ENCODE measurements around the gene TSBP1.
A peak's percentile ranks its signal among the peaks of the same experiment; 100 is the strongest.

Gene TSBP1, protein sequence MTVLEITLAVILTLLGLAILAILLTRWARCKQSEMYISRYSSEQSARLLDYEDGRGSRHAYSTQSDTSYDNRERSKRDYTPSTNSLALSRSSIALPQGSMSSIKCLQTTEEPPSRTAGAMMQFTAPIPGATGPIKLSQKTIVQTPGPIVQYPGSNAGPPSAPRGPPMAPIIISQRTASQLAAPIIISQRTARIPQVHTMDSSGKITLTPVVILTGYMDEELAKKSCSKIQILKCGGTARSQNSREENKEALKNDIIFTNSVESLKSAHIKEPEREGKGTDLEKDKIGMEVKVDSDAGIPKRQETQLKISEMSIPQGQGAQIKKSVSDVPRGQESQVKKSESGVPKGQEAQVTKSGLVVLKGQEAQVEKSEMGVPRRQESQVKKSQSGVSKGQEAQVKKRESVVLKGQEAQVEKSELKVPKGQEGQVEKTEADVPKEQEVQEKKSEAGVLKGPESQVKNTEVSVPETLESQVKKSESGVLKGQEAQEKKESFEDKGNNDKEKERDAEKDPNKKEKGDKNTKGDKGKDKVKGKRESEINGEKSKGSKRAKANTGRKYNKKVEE

DNA sequence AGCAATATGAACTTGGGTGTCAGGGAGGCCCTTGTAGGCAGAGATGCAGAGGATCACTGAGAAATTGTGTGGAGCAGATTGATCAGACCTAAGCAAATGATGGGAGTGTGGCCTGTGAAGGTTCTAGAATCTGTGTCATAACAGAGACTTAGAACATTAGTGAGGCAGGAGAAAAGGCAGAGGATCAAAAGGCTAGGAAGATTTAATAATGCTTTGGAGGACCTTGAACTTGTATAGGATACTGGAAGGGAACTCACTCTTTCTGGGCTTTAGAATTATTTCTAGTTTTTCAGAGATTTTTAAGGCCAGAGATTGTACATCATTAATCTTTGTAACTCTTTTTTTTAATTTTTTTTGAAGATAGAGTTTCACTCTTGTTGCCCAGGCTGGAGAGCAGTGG, at the start of gene TSBP1:
Gene TSBP1 (minus strand): TSS at position 101 of the 400 bp plus-strand sequence. CDS start 197 bp downstream, outside the sequence.
- no peak for DNase-seq

DNA sequence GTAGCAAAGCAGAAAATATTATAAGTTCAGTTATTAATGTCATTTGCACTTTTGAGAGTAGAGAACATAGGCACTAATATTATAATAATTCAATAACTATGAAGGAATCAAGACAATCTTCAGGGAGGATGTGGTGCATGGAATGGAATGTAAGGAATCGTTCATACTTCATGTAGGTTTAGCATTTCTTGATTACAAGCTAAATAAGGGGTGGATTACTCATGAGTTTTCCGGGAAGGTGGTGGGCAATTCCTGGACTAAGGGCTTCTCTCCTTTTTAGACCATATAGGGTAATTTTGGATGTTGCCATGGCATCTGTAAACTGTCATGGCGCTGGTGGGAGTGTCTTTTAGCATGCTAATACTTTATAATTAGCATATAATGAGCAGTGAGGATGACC, 44.3 kb upstream of the TSBP1 start:
- DNase-seq: no peak

DNA sequence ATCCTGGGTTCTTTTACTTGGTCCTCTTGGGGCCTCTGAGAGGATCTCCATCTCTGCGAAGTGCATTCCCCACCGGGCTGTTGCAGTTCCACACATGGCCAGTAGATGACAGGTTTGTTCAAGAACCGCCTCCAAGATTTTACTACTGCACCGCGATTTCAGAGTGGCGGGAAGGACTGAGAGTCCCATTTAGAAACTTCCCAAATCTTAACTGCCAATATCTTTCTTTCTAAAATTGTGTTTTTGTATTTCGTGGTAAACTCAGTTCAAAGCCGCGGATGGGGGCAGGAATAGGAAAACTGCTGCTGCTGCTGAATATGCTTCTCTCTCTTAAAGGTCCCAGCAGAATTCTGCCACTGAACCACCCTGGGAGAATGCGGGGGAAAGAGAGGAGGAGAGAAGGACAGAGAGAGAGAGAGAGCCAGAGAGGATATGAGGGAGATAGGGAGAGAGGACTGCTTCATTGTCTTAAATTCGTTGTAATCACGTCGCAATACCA, 43.9 kb upstream of the TSBP1 start:
- peak; percentile 85 to 92 (median 87) for DNase-seq

DNA sequence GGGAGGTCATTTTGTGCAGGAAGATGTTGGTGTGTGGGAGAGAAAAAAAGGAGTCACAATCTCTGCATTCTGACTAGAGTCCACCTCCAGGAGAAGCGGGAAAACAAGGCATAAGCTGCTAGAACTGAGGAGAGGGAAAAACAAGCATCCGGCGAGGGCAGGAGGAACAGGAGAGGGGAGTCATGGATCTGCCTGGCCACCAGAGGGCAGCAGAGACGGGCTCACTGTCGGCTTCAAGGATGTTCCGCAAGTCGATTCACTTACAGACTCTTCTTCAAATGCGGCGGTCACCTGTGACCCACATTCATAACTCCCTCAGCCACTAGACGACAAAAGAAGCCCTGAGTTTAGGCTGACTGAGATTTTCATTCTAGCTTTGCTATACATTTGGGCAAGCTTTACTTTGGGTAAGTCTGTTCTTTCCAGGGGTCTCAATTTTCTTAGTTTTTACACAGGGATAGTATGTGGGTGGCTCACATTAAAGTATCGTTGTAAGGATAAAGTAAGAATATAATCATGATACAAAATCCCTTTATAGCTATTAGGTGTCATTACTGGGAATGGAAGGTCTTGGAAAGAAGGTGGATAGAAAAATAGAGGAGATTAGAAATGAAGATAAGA, 41.8 kb upstream of the TSBP1 start:
- DNase-seq: peak; percentile 77 to 87 (median 81)

DNA sequence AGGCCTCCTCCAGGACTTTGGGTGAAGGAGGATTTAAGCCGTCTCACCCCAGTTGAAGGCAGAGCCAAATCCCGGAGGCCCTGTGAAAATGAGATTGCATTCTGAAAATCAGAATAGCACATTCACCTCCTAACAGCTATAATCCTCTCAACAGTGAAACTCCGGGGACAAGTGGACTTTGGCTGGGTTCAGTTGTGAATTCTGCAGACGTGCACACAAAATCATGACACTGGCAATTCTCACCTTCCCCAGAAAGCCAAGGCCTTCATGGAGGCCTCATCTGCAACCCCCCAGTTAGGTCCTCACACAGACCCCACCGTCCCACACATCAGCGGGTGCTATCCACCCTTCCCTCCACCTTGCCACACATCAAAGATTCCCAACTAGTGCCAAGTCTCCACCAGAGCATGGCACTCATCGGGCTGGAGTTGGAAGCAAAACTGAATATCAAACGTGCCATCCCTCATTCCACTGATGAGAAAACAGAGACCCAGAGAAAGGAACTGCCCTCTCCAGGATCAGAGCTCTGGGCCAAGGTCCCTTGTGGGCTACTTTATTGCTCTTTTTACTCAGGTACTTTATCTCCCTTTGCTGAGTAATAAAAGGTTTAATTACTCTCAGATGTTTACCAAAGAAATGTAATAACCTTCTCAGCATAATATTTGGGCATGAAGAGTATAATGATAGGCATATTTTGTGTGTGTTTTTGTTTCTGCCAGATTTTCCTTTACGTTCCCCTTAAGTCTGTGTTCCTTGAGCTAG, 40.0 kb upstream of the TSBP1 start:
- no peak for DNase-seq

DNA sequence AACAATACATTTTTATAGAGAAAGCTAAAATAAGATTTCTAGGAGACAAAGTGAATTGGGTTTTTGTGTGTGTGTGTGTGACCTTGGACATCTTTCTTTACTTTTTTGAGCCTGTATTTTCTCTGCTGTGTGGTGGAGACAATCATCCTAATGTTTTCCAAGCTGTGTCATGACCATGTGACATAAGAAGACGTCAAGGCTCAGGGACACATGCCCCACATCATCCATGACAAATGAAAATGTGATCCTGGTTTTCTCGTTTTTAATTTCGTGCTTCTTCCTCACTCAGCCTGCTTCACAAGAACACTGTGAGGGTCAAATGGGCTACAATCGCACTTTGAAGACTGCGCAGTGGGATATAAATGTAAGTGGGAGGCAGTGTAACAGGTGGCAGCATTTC, 39.2 kb upstream of the TSBP1 start:
- DNase-seq: no peak

DNA sequence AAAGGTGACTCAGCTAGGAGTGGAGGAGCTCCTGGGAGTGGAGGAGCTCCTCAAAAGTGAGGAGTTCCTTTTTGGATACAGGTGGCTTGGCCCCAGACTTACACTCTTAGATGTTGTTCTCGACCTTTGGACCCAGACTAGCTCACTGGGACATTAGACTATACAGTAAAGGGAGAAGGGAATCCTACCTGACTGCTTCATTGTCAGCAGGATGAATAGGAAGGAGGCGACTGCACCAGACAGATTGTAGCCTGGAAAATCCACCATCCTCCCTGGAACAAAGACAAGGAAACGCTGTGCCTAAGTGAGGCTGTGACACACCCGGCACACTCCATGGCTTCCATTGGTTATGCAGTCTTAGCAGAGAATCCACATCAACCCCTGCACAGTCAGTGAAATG, 35.2 kb upstream of the TSBP1 start, which contains the start of gene BTNL2:
Gene BTNL2 (minus strand): TSS at position 325 of the 400 bp plus-strand sequence. CDS start 58 bp downstream, at position 267.
- no peak for DNase-seq

DNA sequence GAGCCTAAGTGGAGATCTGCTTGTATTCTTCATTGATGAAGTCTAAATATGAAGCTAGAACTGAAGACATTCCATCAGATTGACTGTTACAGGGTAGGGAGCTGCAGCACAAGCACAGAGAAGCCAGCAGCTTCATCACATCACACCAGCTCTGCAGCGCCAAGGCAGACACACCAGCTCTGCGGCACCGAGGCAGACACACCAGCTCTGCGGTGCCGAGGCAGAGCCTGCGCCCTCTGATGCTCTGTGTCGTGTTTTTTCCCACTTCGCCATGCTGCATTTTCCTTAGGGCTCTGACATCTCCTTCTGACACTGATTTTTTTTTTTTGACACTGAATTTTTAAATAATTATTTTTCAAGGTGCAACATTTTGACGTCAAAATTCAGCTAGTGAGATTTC, 34.5 kb upstream of the TSBP1 start:
- DNase-seq: no peak

DNA sequence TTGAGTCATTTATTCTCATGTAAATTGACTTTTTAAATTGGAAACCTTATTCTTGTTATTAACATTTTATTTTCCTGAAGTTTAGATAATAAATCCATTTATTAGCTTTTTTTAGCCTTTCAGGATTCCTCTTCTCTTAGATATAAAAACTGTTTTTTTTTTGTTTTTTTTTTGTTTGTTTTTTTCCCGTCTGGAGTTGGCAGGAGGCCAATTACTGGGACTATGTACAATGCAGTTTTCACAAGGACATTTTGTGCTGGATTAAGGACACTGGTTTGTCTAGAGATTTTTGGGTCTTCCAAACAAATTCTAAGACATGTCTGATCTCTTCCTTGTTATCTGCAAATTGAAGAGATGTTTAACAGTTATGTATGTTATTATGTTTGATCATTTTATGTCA, 34.0 kb upstream of the TSBP1 start:
- no peak for DNase-seq

DNA sequence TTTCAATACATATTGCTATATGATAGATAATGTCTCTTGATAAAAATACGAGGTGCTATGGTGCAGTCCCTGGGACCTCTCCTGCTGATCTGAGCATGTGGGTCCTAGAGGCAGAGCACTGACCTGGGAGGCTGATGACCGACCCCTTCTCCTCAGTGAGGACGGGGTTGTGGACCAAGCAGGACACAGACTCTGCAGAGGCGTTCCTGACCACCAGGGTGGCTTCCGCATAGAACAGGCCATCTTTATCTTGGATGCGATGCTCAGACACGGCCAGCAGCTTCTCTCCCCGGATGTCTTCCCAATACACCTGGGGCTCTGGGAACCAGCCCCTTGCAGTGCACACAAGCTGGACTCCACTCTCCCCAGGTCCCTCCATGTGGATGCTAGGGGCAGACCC, 31.1 kb upstream of the TSBP1 start:
- no peak for DNase-seq

DNA sequence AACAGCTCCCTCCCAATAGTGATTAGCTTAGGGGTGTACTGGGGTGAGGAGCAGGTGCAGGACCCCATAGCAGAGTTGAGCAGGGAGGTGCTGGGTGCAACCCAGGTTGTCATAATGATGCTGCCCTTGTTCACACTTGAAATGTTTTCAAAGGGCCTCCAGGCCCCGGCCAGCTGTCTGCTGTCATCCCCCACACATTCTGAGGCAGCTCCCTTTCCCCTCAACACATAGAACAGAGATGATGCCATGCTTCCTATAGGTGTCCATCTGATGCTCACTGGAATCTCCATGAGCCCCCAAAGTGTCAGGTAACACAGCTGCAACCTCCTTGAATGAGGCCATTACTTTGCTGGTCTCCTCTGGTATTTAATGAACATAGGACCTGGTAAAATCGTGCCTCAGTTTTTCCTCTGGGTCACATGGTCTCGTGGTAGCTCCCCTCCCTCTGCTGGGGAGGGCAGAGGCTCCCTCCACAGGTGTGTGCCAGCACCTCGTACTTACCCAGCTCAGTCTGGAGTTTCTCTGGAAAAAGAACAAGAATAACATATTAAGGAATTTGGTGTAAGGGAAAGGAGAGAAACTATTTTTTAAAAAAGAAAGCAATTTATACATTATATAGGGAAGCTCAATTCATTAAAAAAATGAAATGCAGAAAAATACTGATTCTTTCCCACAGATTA, 29.7 kb upstream of the TSBP1 start:
- DNase-seq: no peak

DNA sequence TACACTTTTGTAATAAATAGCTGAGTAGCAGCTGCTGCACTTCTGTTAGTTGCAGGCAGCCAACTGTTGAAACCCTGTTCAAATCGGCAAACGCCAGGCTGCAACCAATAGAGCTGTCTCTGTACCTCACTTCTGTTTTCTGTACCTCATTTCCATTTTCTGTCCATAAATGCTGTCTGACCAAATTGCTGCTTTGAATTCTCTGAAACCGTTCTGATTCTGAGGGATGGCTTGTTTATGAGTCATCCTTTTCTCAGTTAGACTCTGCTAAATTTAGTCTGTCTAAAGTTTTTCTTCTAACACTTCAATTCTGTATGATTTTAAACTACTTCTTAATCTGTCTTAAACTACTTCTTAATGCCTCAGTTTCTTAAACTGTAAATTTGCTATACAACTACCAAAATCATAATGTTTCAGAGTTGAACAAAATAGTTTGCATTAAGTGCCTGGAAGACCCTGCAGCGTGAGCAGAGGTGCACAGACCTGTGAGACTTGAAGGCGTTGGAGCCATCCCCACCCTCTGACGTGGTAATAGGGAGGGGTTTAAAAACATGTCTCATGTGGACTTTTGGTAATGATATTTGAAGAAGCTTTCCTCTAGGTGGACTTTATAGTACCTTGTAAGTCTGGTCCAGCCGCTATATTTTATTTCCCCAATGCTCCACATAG, 25.7 kb upstream of the TSBP1 start:
- DNase-seq: no peak

DNA sequence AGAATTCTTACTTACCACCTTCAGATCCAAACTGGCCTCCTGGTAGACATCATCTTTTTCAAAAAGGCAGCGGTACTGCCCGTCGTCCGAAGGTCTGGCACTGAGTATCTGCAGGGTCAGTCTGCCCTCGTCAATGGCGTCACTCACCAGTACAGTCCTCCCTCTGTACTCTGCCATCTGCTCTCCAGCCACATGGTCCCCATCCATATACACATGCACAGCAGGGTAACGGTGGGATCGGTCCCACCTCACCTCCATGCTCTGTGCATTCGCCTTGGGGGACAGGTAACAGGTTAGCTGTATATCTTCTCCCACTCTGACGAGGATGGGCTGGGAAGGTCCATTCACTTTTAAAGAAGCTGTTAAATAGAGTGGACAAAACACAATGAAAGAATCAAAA, 24.3 kb upstream of the TSBP1 start:
- no peak for DNase-seq

DNA sequence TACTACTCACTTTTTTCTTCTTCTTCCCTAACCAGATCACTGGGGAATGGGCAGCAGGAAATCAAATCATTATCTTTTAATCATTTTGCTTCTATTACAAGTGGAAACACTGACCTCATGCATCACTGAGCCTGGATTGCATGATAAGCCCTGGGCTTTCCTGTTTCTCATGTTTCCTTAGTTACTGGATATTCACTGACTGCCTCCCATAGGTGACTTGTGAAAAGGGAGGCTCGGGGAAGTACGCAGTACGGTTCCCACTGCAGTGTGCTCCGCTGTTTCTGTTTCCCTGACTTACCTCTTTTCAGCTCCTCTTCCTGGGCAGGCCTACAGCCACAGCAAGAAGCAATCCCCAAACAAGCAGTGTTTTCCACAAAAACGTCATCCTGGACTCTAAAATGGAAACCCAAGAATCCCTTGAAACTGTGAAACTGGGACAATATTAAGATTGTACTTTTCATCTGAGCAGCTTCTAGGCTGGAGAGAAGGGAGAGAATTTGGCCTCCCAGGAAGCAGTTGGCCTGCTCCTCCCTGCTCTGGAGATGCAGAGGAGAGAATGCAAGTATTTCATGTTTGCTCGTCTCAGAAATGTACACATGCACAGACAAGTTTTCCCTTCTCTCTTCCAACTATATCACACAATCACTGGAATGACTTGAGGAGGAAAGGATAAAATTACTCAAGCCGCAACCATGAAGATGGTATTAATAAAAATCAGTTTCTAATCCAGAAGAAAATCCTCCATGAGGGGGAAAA, 22.1 kb upstream of the TSBP1 start:
- DNase-seq: peak; percentile 41 to 76 (median 59)

DNA sequence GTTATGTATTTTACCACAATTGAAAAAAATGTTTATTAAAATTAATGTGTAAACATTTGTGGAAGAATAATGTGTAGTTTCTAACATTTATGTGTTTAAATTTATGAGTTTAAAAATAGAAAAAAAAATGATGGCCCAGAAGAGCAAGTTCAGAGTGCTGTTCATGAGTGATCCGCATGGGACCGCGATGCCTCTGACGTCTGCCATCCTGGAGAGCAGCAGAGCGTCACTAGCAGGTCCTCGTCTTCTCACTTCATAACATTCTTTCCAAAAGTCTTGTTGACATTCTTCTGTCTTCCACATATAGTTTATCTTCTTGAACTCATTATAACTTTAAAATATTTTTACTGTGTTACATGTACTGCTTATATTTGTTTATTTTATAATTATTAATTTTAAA, 19.8 kb upstream of the TSBP1 start:
- no peak for DNase-seq

DNA sequence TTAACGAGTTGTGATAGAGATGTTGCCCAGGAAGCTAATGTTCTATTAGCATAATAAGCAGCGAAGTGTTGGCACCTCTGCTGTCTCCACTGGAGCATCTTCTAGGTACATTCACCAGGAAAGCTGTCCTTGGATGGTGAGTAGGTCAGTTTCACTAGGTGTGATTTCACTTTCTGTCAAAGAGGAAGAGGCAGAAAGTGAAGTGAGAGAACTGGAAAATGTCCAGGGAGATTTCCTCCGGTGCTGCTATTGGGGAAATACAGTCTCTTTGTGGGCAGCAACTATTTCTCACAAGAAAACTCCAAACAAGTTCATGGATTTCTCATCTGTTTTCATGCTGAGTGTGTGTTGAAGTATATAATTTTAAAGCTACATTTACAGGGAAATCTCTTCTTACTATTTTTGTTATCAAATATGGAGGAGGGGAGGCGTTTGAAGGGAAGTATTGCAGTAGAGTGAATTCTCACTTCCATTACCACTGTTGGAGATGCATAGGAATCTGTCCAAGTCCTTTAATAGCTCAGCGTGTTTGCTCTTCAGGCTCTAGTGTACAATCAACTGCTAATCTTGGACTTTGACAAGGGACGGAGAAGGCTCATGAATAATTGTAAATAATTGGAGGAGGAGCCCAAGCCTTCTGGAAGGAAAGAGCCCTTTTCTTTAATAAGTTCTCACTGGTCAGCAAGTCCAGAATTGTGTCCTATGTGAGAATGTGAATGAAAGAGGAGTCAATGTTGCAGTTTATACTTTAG, 16.1 kb upstream of the TSBP1 start:
- DNase-seq: peak; percentile 34 to 53 (median 35)

DNA sequence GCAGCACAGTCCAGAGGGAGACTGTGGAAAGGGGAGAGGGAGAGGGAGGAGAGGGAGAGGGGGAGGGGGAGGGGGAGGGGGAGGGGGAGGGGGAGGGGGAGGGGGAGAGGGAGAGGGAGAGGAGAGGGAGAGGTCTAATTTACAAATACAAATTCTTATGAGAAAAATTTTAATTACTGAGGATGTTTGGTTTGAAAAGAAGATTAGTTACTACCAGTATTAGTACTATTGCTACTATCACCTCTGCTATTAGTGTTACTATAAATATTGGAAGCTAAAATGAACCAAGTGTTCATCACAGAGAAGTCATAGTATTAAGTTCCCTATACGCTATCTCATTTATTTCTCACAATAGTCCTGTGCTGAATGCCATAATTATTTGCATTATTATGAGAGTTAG, 14.3 kb upstream of the TSBP1 start:
- no peak for DNase-seq

DNA sequence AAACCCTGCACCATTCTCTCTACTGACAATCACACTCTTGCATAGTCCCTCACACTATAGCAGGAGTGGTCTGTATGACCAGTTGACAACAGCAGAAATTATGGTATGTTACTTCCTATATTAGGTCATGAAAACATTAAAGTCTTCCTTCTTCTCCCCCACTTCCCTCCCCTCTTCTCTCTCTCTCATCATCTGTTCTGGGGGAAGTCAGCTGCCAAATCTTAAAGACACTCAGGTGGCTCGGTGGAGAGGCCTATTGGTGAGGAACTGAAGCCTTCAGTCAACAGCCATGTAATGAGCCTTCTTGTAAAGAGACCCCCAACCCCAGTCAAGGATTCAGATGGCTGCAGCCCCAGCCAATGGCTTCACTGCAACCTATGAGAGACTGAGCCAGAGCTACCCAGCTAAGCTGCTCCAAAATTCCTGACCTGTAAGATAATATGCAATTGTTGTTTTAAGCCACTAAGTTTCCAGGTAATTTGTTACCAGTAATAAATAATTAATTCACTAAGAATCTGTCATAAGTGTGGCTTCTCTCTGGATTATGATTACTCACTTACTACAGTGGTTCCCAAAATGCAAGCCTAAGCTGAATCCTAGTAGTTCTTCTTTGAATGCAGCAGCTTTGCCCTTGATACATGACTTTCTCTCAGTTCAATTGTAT, 11.2 kb upstream of the TSBP1 start:
- peak in 2 of 3 donors; percentile 39 to 49 for DNase-seq

DNA sequence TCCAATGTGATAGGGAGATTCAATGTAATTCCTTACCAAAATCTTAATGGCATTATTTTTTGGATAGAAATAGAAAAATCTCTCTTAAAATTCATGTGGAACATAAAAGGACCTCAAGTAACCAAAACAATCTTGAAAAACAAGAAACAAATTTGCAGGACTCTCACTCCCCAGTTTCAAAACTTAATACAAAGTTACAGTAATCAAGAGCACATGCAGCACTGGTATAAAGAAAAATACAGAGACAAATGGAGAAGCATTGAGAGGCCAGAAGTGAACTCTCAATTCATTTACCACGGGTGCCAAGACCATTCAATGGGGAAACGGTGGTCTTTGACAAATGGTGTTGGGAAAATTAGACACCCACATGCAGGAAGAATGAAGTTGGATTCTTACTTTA, 7.8 kb upstream of the TSBP1 start:
- no peak for DNase-seq
